Rectal smooth muscle tissue (tissue), 1 donor: ENCODE measurements around the gene TARDBP.
"Not testable (repeated sequence)": the region's sequence is repeated elsewhere in the genome, so short reads cannot be mapped to it uniquely, and the experiment has no call there.

Experiments
- H3K27ac ChIP-seq: one replicate; pipeline ENCODE4 v1.7.0; 2013; ENCODE audit warnings: low read depth, low read length, inconsistent platforms
- H3K27me3 ChIP-seq: one replicate; pipeline ENCODE4 v1.7.0; 2013; ENCODE audit warnings: low read length; ENCODE audit not compliant: control insufficient read depth, insufficient read depth
- H3K36me3 ChIP-seq: one replicate; pipeline ENCODE4 v1.7.0; 2013; ENCODE audit warnings: low read length; ENCODE audit not compliant: control insufficient read depth, insufficient read depth
- H3K4me1 ChIP-seq: one replicate; pipeline ENCODE4 v1.7.0; 2013; ENCODE audit warnings: low read length; ENCODE audit not compliant: control insufficient read depth, insufficient read depth
- H3K4me3 ChIP-seq: one replicate; pipeline ENCODE4 v1.7.0; 2013; ENCODE audit warnings: low read length
- H3K9ac ChIP-seq: one replicate; pipeline ENCODE4 v1.7.0; 2013; ENCODE audit warnings: low read length

TARDBP gene

DNA sequence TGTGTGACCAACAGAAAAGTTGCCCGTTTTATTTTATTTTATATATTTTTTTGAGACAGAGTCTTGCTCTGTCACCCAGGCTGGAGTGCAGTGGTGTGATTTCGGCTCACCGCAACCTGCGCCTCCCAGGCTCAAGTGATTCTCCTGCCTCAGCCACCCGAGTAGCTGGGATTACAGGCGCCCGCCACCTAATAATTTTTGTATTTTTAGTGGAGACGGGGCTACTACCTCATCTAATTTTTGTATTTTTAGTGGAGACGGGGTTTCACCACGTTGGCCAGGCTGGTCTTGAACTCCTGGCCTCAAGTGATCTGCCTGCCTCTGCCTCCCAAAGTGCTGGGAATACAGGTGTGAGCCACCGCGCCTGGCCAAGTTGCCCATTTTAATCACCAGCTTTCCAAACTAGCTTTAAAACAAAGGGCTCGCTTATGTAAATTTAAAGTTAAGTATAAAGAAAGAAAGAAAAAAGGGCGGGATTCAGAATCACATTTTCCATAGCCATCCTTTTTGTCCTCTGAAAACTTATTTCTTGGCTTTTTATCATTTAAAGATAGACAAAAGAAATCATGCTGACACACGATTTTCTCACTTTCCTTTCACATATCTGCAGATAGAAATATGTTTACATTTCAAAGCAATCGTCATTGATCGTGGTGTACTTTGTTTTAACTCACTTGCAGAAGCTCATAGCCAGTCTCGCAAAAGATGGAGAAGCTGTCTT lies 24.7 kb downstream of the TARDBP start:
- H3K4me3 ChIP-seq, H3K4me1 ChIP-seq, H3K36me3 ChIP-seq, H3K9ac ChIP-seq, H3K27me3 ChIP-seq, H3K27ac ChIP-seq: not testable (repeated sequence)

DNA sequence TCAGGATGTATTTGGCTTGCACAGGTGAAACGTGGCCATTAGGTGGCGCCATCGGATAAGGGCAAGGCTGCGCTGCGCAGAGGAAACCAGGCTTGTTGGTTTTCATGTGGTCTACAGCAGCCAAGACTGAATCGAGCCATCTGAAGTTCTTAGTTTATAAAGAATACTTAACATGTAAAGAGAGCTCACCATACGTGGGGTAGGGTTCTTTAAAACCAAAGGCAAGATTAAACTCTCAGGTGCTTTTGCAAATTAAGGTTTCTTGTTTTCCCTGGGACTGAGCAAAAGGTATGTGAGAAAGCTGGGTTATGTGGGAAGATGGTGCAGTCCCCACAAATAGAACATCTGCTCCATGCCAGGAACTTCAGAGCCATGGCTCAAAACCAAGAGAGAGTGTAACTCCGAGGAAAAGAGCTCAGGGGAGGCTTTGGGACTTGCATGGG lies 25.3 kb downstream of the TARDBP start:
- Histone ChIP-seq H3K9ac (no peak overlapping the region), H3K27me3 (no peaks in the 10 kb centered on the region), H3K4me3 (no peak overlapping the region), H3K4me1 (no peaks in the 10 kb centered on the region), H3K36me3 (no peaks in the 10 kb centered on the region), H3K27ac (no peak overlapping the region)

DNA sequence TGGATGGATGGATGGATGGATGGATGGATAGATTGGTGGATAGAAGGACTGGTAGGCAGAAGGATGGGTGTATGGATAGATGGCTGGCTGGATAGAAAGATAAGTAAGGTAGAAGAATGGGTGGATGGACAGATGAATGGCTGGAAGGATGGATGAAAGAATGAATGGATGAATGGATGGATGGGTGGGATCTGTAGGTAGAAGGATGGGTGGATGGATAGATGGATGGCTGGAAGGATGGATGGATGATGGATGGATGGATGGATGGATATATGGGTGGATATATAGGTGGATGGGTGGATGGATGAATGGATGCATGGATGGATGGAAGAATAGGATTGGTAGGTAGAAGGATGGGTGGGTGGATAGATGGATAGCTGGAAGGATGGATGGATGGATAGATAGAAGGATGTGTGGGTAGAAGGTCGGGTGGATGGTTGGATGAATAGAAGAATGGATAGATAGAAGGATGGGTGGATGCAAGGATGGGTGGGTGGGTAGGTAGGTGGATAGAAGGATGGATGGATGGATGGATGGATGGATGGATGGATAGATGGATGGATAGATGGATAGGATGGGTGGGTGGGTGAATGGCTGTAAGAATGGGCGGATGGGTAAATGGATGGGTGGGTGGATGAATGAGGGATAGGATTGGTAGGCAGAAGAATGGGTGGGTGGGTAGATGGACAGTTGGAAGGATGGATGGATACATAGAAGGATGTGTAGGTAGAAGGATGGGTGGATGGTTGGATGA lies 27.1 kb downstream of the TARDBP start:
- Histone ChIP-seq H3K36me3 (no peaks in the 10 kb centered on the region), H3K4me1 (no peaks in the 10 kb centered on the region), H3K4me3 (no peak overlapping the region), H3K27ac (no peak overlapping the region), H3K9ac (no peak overlapping the region), H3K27me3 (no peaks in the 10 kb centered on the region)

DNA sequence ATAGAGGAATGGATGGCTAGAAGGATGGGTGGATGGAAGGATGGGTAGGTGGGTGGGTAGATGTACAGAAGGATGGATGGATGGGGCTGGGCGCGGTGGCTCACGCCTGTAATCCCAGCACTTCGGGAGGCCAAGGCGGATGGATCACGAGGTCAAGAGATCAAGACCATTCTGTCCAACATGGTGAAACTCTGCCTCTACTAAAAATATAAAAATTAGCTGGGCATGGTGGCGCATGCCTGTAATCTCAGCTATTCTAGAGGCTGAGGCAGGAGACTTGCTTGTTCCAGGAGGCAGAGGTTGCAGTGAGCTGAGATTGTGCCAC lies 27.6 kb downstream of the TARDBP start:
- H3K4me1 ChIP-seq, H3K9ac ChIP-seq, H3K27ac ChIP-seq, H3K36me3 ChIP-seq, H3K27me3 ChIP-seq, H3K4me3 ChIP-seq: not testable (repeated sequence)

DNA sequence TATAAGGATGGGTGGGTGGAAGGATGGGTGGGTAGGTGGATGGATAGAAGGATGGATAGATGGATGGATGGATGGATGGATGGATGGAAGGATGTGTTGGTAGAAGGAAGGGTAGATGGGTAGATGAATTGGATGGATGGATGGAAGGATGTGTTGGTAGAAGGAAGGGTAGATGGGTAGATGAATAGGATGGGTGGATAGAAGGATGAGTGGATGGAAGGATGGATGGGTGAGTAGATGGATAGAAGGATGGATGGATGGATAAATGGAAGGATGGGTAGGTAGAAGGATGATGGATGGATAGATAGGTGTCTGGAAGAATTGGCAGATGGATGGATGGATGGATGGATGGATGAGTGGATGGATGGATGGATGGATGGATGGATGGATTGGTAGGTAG lies 28.6 kb downstream of the TARDBP start:
- Histone ChIP-seq H3K4me3 (no peak overlapping the region), H3K9ac (no peak overlapping the region), H3K4me1 (no peaks in the 10 kb centered on the region), H3K27me3 (no peaks in the 10 kb centered on the region), H3K36me3 (no peaks in the 10 kb centered on the region), H3K27ac (no peak overlapping the region)

DNA sequence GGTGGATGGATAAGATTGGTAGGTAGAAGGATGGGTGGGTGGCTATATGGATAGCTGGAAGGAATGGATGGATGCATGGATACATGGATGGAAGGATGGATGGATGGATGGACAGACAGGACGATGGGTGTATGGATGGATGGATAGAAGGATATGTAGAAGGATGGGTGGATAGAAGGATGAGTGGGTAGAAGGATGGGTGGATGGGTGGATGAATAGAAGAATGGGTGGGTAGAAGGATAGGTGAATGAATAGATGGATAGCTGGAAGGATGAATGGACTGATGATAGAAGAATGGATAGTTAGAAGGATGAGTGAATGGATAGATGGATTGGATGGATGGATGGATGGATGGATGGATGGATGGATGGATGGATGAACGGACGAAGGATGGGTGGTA lies 29.6 kb downstream of the TARDBP start:
- Histone ChIP-seq H3K4me1 (no peaks in the 10 kb centered on the region), H3K27ac (no peak overlapping the region), H3K9ac (no peak overlapping the region), H3K4me3 (no peak overlapping the region), H3K27me3 (no peaks in the 10 kb centered on the region), H3K36me3 (no peaks in the 10 kb centered on the region)

DNA sequence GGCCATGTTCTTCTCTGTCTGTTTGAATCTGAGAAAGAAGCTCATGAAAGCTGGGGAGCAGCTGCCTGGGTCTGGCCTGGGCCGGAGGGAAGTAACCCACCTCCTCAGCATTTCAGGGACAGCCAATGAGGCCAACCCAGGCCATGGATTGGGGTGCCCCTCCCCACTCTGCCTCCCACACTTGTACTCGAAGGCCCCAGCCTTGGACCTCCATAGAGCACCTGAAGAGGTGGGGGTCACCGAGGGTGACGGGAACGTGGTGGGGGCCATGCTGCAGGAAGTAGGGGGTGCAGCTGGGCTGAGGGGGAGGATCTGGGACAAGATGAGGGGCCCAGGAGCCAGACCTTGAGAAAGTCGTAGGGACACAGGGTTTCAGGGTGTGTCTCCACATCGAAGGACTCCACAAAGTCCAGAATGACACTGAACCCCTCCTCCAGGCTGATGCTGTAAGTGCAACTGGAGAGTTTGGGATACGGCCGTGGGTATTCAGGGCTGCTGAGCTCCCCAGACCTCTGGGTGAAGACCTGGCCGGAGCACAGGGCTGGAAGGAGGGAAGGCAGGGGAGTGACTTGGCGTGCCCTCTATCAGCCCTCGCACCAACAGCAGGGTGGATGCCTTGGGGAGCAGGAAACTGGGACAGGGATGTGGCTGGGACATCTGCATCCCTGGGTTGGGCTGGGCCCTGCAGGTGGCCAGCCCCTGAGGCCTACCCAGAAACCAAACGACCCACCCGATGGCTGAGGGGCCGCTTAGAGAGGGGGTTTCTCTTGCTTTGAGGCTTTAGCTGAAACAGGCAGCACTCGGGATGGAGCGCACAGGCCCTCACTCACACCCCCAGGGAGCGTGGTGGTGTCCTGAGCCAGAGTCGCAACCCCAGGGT lies 30.8 kb downstream of the TARDBP start:
- Histone ChIP-seq H3K36me3 (no peaks in the 10 kb centered on the region), H3K4me3 (no peak overlapping the region), H3K4me1 (no peaks in the 10 kb centered on the region), H3K27ac (no peak overlapping the region), H3K9ac (no peak overlapping the region), H3K27me3 (no peaks in the 10 kb centered on the region)

DNA sequence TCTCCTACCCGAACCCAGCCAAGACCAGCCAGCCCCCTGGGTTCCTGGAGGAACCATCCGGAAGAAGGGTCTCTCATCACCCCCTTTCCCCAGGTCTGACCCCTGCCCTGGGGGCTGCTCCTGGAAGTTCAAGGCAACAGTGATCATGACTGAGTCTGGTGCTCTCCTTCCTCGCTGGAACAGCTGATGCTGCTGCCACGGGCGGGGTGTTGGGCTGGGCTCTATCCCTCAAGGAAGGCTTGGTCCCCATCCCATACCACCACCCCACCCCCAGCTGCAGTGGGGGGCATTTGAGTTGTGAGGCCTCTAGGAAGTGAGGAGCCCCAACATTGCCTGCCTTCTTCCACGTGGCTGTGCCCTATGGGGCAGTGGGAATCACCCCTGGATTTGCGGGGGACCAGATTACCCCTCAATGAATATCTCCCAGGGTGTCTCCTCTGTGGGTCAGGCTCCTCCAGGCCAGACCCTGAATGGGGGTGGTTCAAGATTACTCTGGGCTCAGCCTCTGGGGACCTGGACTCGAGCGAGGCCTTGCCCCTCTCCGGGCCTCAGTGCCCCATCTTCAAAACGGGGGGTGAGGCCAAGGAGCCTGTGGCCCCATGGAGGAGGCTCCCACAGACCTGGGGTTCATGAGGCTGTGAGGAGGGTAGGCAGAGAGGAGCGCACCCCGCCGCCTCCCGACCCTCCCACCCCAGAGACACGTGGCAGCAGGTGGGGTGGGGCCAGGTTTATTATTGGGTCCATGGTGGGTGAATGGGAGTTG lies 31.8 kb downstream of the TARDBP start:
- H3K4me1 ChIP-seq = no peaks in the 10 kb centered on the region
- no peaks in the 10 kb centered on the region for H3K27me3 ChIP-seq
- H3K9ac ChIP-seq = no peak overlapping the region
- H3K36me3 ChIP-seq = no peaks in the 10 kb centered on the region
- H3K27ac ChIP-seq = no peak overlapping the region
- no peak overlapping the region for H3K4me3 ChIP-seq

DNA sequence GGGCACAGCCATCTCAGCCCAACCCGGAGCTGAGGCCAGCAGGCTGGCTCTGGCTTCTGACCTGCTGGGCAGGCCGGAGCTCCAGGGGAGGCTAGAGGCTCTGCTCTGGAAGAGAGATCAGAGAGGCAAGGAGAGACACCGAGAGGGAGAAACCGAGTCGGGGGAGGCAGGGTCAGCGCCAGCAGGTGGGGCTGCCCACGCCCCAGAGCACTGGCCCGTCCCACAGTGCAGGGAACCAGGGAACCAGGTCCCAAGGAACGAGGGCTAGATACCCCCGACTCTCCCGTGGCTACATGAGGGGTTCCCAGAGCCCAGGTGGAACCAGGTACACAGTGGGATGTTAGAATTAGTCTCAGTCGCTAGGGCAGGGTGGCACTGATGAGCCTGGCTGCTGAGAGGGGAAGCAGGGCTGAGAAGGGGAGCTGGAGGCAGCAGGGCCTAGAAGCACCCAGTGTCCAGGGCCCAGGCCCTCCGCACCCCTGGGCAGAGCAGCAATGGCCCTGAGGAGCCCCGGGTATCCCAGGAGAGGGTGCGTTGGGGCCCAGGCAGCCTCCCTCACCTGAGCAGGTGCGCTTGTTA lies 32.5 kb downstream of the TARDBP start:
- H3K4me1 ChIP-seq = no peaks in the 10 kb centered on the region

DNA sequence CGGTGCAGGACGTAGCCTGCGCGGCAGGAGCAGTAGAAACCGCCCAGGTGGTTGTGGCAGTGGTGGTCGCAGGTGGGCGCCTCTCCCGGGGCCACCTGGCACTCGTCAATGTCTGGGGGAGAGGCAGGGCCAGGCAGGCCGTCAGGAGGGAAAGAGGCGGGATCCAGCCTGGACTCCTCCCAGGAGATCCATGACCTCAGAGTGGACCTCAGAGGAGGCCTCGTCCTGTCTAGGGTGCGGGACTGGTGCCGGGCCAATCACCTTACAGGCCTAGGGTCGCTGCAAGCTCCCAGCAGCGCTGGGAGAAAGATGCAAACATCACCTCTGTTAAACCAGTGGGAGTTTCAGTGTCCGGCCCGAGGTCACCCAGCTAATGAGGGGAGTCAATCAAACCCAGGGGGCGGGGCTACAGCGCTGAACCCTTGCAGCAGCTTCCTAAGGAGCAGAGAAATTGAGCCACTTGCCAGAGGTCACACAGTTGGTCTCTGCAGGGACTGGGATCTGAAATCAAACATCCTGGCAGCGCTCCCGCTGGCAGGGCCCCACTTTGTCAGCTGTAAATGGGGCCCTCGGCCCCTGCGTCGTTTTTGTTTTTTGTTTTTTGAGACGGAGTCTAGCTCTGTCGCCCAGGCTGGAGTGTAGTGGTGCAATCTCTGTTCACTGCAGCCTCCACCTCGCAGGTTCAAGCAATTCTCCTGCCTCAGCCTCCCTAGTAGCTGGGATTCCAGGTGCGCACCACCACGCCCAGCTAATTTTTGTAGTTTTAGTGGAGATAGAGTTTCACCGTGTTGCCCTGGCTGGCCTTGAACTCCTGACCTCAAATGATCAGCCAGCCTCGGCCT lies 33.2 kb downstream of the TARDBP start:
- Histone ChIP-seq H3K9ac (no peak overlapping the region), H3K36me3 (no peaks in the 10 kb centered on the region), H3K27ac (no peak overlapping the region), H3K27me3 (no peaks in the 10 kb centered on the region), H3K4me3 (no peak overlapping the region), H3K4me1 (no peaks in the 10 kb centered on the region)

More for the DNA sequence above, 32.5 kb downstream of the TARDBP start:
- H3K9ac ChIP-seq = no peak overlapping the region
- H3K27ac ChIP-seq = no peak overlapping the region
- no peaks in the 10 kb centered on the region for H3K36me3 ChIP-seq
- H3K27me3 ChIP-seq = no peaks in the 10 kb centered on the region
- H3K4me3 ChIP-seq = no peak overlapping the region

DNA sequence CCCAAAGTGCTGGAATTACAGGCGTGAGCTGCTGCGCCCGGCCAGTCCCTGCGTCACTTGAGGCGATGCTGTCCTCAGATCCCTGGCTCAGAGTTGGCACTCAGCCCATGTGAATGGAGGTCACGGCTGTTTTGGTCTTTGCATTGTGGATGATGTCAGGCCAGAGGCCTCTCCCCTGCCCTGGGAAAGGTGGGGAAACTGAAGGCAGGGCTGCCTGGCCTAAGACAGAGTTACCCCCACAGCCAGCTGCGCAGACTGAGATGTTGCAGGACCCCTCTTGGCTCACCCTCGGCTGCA lies 33.8 kb downstream of the TARDBP start:
- no peaks in the 10 kb centered on the region for H3K27me3 ChIP-seq
- no peak overlapping the region for H3K27ac ChIP-seq
- H3K4me1 ChIP-seq = no peaks in the 10 kb centered on the region
- no peaks in the 10 kb centered on the region for H3K36me3 ChIP-seq
- H3K9ac ChIP-seq = no peak overlapping the region
- H3K4me3 ChIP-seq = no peak overlapping the region
